Suprapubic skin (tissue), 4 donors: ENCODE measurements around the gene LLGL2. TPM values are rescaled to one million over a fixed set of nuclear protein-coding genes. Genes with fewer than 3 reads are reported as not detected.

Experiments used
- DNase-seq, 2 donors: peaks; one replicate each; pipeline ENCODE4 v3.0.0-alpha.2; 2019; ENCODE audit warnings: low spot score in 2 of 2
- H3K27ac ChIP-seq: fragments of 200-600 bp; sonication (generic); one replicate; pipeline ENCODE4 v1.5.1; 2019
- H3K27me3 ChIP-seq: fragments of 200-600 bp; sonication (generic); one replicate; pipeline ENCODE4 v1.5.1; 2019
- H3K36me3 ChIP-seq: fragments of 200-600 bp; sonication (generic); one replicate; pipeline ENCODE4 v1.5.1; 2019
- H3K4me1 ChIP-seq: fragments of 200-600 bp; sonication (generic); one replicate; pipeline ENCODE4 v1.5.1; 2019
- H3K4me3 ChIP-seq: fragments of 200-600 bp; sonication (generic); one replicate; pipeline ENCODE4 v1.5.1; 2019; ENCODE audit warnings: mild to moderate bottlenecking
- H3K9me3 ChIP-seq: fragments of 200-600 bp; sonication (generic); one replicate; pipeline ENCODE4 v1.5.1; 2019
- EP300 ChIP-seq: sonication (generic); formaldehyde crosslinking; IDR thresholded peaks from one replicate; pipeline ENCODE4 v1.6.1; 2017; ENCODE audit warnings: antibody characterized with exemption
- POLR2A ChIP-seq, 2 donors: fragments of 450-650 bp; IDR thresholded peaks; one replicate each; pipeline ENCODE4 v1.6.1; 2017; ENCODE audit warnings: antibody characterized with exemption in 2 of 2, mild to moderate bottlenecking in 2 of 2, moderate library complexity in 2 of 2
- POLR2AphosphoS5 ChIP-seq, 3 donors: sonication (generic); formaldehyde crosslinking; IDR thresholded peaks; one replicate each; pipeline ENCODE4 v1.6.1; 2017; ENCODE audit warnings: antibody characterized with exemption in 3 of 3
- whole genome bisulfite sequencing: methylation state at CpG from one replicate; pipeline ENCODE4 v1.1.5; 2018; 5-methylcytosine and 5-hydroxymethylcytosine counted together
- total RNA-seq, 4 donors: library from RNA; depleted of rRNA; stranded (reverse); fragments of >200 nt; gene quantifications; one replicate each; pipeline ENCODE4 v1.1.0, GENCODE V29; 2016
- TF ChIP-seq, protein P1 (sequence below), 2 donors: fragments of 200-600 bp in 1 of 2; fragments of 450-650 bp in 1 of 2; sonication (generic) in 1 of 2; IDR thresholded peaks; one replicate each; pipeline ENCODE4 v1.5.1; 2016 to 2019; ENCODE audit warnings: antibody characterized with exemption in 2 of 2, mild to moderate bottlenecking in 1 of 2, moderate library complexity in 1 of 2

Gene LLGL2
- total RNA-seq, 4 donors from 2014 or later: 75.3 to 114 (median 78.4) TPM

DNA sequence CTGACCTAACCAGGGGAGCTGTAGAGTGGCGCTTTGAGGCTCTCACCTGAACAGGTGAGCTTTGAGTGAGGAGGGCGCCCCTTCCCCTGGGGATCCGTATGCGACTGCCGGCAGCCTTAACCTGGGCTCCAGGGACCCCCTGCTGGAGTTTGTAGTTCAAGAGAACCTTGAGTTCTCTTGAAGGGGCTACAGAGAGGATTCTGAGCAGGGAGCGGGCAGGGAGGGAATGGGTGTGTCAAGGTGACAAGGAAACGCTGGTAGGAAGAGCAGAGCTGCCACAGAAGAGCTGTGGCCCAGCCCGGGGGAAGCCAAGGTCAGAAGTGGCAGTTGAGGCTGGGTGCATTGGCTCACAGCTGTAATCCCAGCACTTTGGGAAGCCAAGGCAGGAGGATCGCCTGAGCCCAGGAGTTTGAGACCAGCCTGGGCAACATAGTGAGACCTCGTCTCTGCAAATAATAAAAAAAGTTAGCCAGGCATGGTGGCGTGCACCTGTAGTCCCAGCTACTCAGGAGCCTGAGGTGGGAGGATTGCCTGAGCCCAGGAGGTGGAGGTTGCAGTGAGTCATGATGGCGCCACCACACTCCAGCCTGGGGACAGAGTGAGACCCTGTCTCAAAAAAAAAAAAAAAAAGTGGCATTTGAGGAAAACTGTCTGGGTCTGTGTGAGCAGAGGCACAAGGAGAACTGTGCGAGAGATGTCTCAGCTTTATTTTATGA lies 1.2 kb downstream of the LLGL2 start:
- no peaks in the 10 kb centered on the region for H3K9me3 ChIP-seq
- no peak for DNase-seq
- peak overlapping the region; percentile 63 for H3K4me3 ChIP-seq
- peaks cover 6% of the 10 kb centered on the region for H3K36me3 ChIP-seq
- H3K4me1 ChIP-seq: peaks cover 26% of the 10 kb centered on the region
- peak overlapping the region; percentile 86 for H3K27ac ChIP-seq
- TF ChIP-seq POLR2AphosphoS5 (IDR thresholded peaks at IDR 0.05) (no peak), EP300 (no peak), POLR2A (IDR thresholded peaks at IDR 0.05) (no peak)
- TF ChIP-seq, protein P1, sequence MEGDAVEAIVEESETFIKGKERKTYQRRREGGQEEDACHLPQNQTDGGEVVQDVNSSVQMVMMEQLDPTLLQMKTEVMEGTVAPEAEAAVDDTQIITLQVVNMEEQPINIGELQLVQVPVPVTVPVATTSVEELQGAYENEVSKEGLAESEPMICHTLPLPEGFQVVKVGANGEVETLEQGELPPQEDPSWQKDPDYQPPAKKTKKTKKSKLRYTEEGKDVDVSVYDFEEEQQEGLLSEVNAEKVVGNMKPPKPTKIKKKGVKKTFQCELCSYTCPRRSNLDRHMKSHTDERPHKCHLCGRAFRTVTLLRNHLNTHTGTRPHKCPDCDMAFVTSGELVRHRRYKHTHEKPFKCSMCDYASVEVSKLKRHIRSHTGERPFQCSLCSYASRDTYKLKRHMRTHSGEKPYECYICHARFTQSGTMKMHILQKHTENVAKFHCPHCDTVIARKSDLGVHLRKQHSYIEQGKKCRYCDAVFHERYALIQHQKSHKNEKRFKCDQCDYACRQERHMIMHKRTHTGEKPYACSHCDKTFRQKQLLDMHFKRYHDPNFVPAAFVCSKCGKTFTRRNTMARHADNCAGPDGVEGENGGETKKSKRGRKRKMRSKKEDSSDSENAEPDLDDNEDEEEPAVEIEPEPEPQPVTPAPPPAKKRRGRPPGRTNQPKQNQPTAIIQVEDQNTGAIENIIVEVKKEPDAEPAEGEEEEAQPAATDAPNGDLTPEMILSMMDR (IDR thresholded peaks at IDR 0.05): no peak
- no peaks in the 10 kb centered on the region for H3K27me3 ChIP-seq
- WGBS: 51% methylated on average over 10 of the region's 13 CpGs

DNA sequence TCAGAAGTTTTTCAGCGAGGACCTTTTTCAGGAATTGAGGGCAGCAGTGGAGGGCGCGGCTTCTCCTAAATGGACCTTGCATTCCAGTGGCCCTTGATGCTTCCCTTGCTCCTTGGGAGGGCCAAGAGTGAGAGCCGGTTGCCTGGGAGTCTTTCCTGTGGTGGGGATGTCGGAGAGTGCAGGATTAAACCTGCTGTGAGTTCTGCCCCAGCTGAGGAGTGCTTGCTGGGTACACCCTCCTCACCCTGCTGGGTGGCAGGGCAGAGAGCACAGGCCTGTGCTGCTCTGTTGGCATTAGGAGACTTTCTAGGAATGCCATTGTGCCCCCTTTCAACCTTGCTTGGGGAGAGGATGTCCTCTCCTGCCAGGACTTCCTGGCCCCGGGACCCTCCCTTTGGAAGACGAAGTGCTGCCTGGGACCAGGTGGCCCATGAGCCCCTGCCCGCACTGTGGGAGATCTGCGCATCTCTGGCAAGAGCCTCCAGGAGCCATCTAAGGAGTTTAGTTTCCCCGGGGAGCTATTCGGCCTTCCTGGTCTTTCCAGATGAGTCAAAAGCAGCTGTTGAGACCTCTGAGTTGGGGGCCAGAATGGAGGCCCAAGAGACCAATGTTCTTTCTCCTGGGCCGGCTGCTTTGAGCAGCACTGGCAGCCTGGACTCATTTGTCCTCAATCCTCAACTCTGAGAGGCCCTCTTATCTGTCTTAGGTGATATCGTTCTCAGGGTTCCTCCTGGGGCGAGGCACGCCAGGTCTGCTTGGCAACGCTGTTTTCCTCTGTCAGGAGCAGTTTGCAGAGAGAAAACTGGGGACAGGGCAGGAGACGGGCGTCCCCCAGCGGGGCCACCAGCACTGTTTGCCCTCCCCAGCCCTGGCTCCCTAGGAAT lies 5.6 kb downstream of the LLGL2 start:
- no peaks in the 10 kb centered on the region for H3K27me3 ChIP-seq
- no peak for DNase-seq
- H3K36me3 ChIP-seq: peaks cover 6% of the 10 kb centered on the region
- H3K4me1 ChIP-seq: peaks cover 9% of the 10 kb centered on the region
- peak overlapping the region; percentile 2 for H3K27ac ChIP-seq
- no peaks in the 10 kb centered on the region for H3K9me3 ChIP-seq
- TF ChIP-seq EP300 (no peak), POLR2AphosphoS5 (IDR thresholded peaks at IDR 0.05) (no peak), POLR2A (IDR thresholded peaks at IDR 0.05) (no peak)
- WGBS: 84% methylated on average over 9 of the region's 19 CpGs
- H3K4me3 ChIP-seq: no peak overlapping the region

- Histone ChIP-seq H3K4me1 (peaks cover 3% of the 10 kb centered on the region), H3K36me3 (peaks cover 6% of the 10 kb centered on the region), H3K27ac (no peak overlapping the region), H3K4me3 (no peak overlapping the region), H3K27me3 (no peaks in the 10 kb centered on the region), H3K9me3 (no peaks in the 10 kb centered on the region)
- WGBS: 59% methylated on average over 2 of the region's 7 CpGs
- no peak for DNase-seq
- TF ChIP-seq POLR2A (IDR thresholded peaks at IDR 0.05) (no peak), POLR2AphosphoS5 (IDR thresholded peaks at IDR 0.05) (no peak), EP300 (no peak)
- TF ChIP-seq, protein P1 (IDR thresholded peaks at IDR 0.05): no peak
Observed at GRCh38 chr17:75531721-75532072, 6.2 kb downstream of the LLGL2 start.

DNA sequence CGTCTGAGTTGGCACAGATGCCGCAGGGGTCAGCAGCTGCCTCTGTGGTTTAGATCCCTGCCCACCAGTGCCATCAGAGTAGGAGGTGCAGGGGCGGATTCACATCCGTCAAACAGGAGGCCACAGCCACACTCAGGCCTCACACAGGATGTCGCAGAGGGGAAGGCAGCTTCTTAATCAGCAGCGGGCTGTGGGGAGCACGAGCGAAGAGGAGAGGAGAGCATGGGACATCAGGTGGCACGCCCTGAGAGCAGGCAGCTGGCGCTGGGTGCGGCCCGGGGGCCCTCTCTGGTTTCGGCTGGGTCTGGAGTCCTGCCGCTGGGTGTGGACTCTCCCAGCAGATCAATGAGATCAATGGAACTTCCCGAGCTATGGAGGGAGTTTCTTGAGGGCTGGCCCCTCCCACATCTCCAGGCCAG lies 9.6 kb downstream of the LLGL2 start:
- H3K36me3 ChIP-seq: peaks cover 6% of the 10 kb centered on the region

GRCh38 chr17:75535871-75536270 lies 10.4 kb downstream of the LLGL2 start:
- TF ChIP-seq EP300: no peak
- no peak for TF ChIP-seq POLR2AphosphoS5 (IDR thresholded peaks at IDR 0.05)
- TF ChIP-seq, protein P1 (IDR thresholded peaks at IDR 0.05): no peak
- TF ChIP-seq POLR2A (IDR thresholded peaks at IDR 0.05): no peak
- Histone ChIP-seq H3K4me1 (peaks cover 11% of the 10 kb centered on the region), H3K9me3 (no peaks in the 10 kb centered on the region), H3K27me3 (no peaks in the 10 kb centered on the region), H3K27ac (no peak overlapping the region), H3K4me3 (no peak overlapping the region), H3K36me3 (peaks cover 6% of the 10 kb centered on the region)
- 98% methylated on average over 8 of the region's 8 CpGs for WGBS
- no peak for DNase-seq

More for the DNA sequence above, 9.6 kb downstream of the LLGL2 start:
- whole genome bisulfite sequencing: 69% methylated on average over 13 of the region's 15 CpGs
- no peak overlapping the region for H3K4me3 ChIP-seq
- H3K9me3 ChIP-seq: no peaks in the 10 kb centered on the region
- peaks cover 4% of the 10 kb centered on the region for H3K4me1 ChIP-seq
- DNase-seq: no peak
- H3K27ac ChIP-seq: no peak overlapping the region
- TF ChIP-seq POLR2AphosphoS5 (IDR thresholded peaks at IDR 0.05) (no peak), POLR2A (IDR thresholded peaks at IDR 0.05) (no peak), EP300 (no peak)
- TF ChIP-seq, protein P1 (IDR thresholded peaks at IDR 0.05): no peak
- H3K27me3 ChIP-seq: no peaks in the 10 kb centered on the region
